NCI-H460 (cell line): ENCODE data around the gene WHRN. TPM values are rescaled to one million over a fixed set of nuclear protein-coding genes. Genes with fewer than 3 reads are reported as not detected.

Source experiments
- DNase-seq: peaks from one replicate; pipeline ENCODE4 v3.0.0-alpha.2; 2016; ENCODE audit warnings: low read depth; ENCODE audit errors: extremely low read depth
- total RNA-seq: library from RNA; depleted of rRNA; stranded (reverse); fragments of >200 nt; shearing (Covaris generic); gene quantifications from 2 replicates; pipeline ENCODE4 v1.2.3, GENCODE V29; 2014

WHRN gene
- total RNA-seq, 1 experiment from 2014 or later = 7.2 TPM

DNA sequence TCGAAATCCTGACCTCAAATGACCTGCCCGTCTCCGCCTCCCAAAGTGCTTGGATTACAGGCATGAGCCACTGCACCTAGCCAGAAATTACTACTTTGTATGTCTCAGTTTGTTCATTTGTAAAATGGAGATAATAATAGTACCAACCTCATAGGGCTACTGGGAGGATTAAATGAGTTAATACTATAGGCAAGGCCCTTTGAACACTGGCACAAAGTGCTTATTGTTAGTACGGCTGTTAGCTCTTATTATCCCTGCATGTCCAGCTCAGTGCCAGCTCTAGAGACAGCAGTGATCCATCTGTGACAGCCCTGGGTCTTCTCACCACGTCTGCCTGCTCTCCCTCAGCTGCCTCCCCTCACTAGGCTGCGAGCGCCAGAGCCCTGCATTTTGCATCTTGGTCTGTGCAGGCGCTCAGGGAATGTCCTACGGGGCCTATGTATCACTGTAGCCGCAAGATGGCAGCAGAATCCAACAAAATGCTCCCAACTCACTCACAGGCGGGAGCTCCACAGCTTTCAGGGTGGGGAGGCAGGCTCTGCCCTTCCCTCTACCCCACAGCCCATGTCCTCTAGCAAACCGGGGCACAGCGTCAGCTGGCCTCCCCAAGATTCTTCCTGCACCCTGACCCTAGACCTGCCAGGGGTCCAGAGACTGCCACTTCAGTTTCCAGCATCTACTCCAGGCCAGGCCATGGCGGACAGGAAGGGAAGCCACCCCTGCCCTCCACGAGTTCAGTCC is 99.8 kb downstream of the WHRN start:
- DNase-seq = peak; percentile 77

DNA sequence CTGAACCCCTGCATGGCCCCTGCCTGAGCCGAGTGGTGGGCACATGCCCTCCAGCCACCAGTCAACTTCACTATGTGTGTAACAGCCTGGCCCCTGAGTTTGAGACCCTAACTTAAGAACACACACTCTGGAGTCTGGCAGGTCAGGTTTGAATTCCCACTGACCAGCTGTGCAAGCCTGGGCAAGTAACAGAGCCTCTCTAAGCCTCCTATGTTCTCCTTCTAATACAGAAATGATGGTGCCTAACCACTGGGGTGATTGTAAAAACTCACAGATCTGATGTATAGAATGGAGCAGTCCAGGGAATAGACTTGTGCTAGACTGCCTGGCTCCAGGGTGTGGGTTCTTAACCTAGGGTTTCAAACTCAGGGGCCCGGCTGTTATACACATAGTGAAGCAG is 100.7 kb downstream of the WHRN start:
- no peak for DNase-seq

DNA sequence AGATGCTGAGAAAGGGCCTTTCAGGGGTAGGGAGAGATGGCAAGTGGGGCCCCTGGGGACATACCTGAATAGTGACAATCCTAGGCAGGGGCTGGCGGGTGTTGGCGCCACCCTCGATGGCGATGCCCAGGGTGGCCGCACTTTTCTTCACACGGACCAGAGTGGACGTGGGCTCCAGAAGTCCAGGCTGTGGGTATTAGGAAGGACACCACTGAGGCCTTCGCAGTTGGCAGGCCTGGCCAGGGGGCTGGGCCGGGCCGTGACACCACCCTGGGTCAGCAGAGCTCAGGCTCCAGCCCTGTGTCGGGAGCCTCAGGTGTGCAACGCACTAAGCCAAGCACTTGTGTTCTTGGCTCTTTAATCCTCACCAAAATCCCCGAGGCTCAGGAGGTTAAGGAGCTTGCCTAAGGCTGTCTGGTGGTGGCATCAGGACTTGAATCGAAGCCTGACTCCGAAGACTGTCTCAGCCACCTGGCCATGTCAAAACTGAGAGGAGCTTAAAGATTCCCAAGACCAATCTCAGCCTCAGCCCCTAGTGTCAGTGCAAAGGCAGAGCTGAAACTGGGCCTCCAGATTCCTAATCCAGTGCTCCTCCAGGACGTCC is 102.0 kb downstream of the WHRN start:
- no peak for DNase-seq

- DNase-seq = no peak
Observed at GRCh38 chr9:114401344-114401743, 103.9 kb downstream of the WHRN start.

DNA sequence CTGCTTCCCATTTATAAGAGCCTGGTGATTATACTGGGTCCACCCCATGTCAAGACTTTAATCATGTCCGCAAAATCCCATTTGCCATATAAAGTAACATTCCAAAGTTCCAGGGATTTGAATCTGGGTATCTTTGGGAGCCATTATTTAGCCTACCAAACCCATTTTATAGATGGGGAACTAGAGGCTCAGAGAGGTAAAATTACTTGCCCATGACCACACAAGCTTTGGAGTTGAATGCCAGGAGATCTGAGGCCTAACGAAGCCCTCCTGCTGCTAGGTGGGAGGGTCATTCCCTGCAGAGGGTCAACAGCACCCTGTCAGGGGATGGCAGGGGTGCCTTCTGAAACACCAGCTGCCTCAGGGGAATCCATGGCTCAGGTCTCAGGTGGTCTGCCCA is 104.5 kb downstream of the WHRN start:
- no peak for DNase-seq

GRCh38 chr9:114400219-114400618 is 105.1 kb downstream of the WHRN start:
- no peak for DNase-seq

DNA sequence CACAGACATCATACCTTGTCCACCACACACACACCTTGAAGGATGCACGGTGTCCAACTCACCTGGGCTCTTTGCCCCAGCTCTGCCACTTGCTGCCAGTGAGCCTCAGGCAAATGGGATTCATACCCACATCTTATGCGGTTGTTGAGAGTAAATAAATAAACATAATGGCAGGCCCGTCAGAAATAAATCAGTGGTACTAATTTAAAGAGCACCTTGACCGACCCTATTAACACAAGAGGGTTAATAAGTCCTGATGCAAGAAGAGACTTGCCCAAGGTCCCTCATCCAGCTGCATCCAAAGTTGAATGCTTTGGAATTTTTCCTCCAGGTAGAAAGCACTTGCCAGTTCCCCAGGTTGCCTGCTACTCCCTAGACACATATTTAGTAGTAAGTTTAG is 105.9 kb downstream of the WHRN start:
- no peak for DNase-seq

GRCh38 chr9:114397848-114398605 is 107.2 kb downstream of the WHRN start:
- peak; percentile 93 for DNase-seq

GRCh38 chr9:114397219-114397847 is 107.9 kb downstream of the WHRN start:
- no peak for DNase-seq

- DNase-seq = peak; percentile 88
Observed at GRCh38 chr9:114396558-114397218, 108.6 kb downstream of the WHRN start.

DNA sequence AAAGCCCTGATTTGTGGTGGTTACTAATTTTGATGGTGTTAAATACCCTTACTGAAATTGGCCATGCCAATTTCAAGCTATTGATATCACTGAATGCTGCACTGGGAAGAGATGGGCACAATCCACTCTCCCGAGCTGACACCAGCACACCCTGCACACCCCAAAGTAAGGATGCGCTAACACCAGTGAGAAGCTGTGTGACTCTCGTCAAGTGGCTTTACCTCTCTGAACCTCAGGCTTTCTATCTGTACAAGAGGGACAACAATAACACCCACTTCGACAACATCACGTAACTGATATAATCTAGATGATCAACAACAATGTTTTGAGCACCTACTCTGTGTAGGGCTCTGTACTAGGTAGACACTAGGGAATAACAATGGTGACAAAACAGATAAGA is 109.5 kb downstream of the WHRN start:
- DNase-seq = no peak

GRCh38 chr9:114395334-114395617 is 110.0 kb downstream of the WHRN start:
- no peak for DNase-seq

DNA sequence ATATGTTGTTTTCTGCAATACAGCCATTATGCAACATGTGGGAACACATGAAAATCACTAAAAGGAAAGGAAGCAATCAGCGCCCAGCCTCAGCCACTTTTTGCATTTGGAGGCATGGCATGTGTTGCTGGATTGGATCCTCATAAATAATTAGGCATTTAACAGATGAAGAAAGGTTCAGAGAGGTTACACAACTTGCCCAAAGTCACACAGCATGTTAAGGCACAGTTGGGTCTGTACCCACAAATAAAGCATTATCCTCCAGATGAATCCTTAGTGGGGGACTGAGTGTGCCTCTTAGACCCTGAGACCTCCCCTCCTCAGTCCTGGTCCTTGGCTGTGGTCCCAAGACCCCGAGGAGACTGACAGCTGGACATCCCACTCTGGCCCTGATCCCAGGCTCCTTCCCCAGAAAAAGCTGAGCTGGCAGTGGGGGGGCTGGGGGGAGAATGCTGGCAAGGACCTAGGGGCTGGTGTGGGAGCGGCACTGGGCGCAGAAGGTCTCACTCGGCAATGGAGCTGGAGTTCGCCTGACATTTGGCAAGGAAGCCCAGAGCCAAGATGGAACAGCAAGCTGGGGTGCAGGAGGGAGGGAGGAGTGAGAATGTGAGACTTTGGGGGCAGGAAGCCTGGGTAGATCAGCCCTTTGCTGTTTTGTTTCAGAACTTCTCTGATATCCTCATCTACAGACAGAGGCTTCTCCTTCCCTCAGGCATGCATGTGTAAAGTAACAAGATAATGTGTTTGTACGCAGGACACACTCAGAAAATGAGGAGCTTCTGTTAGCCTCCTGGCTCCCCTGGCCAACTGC is 110.5 kb downstream of the WHRN start:
- DNase-seq = no peak

DNA sequence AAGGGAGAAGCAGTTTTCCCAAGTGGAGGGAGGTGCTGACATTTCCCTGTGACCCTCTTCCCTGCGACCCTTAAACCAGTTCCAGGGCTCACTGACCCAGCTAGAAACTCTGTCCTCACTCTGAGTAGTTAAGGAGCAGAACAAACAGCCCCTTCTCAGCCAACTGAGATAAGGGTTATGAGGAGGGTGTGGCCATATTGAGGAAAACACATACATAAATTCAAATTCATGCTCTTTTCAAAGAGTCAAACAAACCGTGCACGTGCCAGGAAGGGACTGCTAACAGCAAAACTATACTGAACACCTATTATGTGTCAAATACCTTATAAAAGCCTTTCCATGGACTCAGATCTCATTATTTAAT is 112.5 kb downstream of the WHRN start:
- no peak for DNase-seq

DNA sequence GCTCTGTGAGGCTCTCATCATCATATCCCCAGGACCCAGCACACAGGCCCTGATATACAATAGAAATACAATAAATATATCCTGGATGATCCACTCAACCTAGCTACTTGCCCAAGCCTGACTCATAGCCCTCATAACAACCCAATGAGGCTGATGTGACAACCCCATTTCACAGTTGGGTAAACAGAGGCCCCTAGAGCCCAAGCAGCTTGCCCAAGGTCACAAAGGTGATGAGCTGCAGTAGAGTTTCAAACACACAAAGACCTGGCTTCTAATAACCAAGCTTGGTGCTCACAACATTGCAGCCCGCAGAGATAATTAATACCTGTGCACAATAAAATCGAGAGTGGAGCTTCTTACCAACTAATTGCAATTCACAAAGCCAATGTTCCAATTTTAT is 114.3 kb downstream of the WHRN start:
- no peak for DNase-seq

DNA sequence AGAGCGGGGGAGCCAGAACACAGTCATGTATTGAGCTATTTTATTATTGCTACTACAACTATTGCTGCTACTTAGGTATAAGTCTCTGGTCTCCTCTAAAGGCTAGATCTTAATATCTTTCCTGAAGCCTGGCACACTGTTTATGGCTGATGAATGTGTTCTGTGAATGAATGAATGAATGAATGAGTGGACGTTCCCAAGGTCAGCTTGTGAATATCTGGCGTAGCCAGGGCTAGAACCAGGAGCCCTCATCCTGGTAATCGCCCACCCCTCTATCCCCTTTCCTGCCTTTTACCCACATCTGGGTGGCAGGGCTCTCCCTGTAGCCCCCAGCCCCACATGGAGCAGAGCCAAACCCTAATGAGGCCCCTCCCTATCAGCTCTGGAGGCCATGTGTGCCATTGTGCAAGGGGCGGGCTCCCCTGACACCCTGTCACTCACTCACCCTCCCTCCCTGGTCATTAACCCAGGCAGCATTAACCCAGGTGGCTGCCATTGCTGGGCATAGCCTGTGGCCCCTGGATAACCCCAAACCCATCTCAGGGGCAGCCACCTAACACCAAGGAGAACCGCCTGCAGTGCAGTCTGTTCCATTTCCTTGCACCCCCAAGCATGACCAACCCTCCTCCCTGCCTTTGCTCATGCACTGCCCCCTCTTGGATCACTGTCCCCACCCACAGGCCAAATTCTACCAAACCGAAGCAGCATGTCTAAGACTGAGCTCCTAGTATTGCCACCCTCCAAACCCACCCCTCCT is 115.5 kb downstream of the WHRN start:
- no peak for DNase-seq

- DNase-seq = no peak
Observed at GRCh38 chr9:114388764-114389375, 116.4 kb downstream of the WHRN start.

DNA sequence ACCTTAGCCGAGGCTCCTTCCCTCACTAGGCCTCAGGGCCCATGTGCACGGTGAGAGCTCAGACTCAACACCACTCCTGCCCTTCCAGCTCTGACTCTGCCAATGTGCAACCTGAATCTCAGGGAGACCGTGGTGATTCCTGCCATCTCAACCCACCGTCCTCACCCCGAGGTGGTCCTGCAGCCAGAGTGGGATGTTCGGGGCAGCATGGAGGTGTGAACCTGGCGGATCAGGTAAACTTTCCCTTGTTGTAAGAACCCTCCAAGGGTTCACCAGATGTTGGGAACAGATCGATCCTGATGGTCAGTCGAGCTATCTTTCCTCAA is 117.0 kb downstream of the WHRN start:
- DNase-seq = no peak

DNA sequence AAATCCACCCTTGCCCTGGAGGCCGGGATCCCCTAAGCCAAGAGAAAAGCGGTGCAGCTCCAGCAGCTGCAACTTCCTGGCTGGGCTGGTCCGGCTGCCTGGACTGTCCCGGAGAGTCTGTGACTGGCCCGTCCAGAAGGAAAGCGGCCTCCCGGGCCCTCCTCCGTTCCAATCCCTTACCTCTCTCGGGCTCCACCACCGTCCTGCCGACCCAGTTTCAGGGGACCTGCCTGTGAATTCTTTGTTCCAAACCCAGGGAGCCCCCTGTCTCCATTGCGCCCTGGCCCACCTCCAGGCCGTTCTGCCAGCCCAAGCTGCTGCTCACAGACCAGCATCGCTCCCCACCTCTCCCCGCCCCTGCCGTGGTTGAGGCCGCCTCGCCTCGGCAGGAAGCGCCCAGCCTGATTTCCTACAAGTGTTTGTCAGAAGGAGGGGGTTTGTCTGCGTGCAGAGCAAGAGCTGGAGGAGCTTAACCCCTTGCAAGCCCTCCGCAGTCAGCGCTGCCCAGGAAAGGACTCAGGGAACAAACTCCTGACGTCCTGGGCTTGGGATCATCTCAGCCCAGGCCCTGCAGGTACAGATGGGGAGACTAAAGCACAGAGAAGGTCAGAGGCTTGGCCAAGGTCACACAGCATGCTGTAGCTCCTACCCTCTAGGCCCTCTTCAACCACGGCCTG is 117.5 kb downstream of the WHRN start, which contains the start of gene AKNA:
AKNA (minus strand) TSS at position 303 of the 677 bp plus-strand sequence. CDS start 6,649 bp downstream, outside the sequence.
- DNase-seq = no peak
